GM18861 (cell line): ENCODE measurements around the gene SCT.

ENCODE experiments used
- ATAC-seq: cut with Tn5 transposase; IDR thresholded peaks from one replicate; pipeline ENCODE4 v1.9.1; 2021; ENCODE audit not compliant: unreplicated experiment

SCT gene

GRCh38 chr11:643849-644738, 17.1 kb upstream of the SCT start:
- no peak for ATAC-seq

DNA sequence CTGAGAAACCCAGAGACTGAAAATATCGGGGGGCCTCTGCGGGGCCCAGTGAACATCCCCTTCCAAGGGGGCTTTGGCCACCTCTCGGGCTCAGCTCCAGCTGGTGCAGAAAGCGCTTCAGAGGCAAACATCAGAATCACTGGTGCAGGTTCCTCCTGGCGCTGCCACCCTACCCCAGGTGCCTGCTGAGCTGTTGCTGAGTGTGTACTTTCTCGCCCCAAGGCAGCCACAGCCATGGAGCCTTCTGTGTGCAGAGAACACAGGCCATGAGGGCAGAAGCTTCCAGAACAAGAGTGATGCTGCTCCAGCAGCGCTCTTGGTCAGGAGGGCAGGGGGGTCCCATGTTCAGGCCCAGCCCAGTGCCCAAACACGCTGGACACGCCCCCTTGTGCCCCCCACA, 16.4 kb upstream of the SCT start:
- no peak for ATAC-seq

- ATAC-seq: no peak
Measured at GRCh38 chr11:641806-642370, 14.9 kb upstream of the SCT start.

DNA sequence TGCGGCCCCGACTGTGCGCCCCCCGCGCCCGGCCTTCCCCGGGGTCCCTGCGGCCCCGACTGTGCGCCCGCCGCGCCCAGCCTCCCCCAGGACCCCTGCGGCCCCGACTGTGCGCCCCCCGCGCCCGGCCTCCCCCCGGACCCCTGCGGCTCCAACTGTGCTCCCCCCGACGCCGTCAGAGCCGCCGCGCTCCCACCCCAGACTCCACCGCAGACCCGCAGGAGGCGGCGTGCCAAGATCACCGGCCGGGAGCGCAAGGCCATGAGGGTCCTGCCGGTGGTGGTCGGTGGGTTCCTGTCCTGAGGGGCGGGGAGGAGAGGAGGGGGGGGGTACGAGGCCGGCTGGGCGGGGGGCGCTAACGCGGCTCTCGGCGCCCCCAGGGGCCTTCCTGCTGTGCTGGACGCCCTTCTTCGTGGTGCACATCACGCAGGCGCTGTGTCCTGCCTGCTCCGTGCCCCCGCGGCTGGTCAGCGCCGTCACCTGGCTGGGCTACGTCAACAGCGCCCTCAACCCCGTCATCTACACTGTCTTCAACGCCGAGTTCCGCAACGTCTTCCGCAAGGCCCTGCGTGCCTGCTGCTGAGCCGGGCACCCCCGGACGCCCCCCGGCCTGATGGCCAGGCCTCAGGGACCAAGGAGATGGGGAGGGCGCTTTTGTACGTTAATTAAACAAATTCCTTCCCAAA, 13.2 kb upstream of the SCT start:
- no peak for ATAC-seq

DNA sequence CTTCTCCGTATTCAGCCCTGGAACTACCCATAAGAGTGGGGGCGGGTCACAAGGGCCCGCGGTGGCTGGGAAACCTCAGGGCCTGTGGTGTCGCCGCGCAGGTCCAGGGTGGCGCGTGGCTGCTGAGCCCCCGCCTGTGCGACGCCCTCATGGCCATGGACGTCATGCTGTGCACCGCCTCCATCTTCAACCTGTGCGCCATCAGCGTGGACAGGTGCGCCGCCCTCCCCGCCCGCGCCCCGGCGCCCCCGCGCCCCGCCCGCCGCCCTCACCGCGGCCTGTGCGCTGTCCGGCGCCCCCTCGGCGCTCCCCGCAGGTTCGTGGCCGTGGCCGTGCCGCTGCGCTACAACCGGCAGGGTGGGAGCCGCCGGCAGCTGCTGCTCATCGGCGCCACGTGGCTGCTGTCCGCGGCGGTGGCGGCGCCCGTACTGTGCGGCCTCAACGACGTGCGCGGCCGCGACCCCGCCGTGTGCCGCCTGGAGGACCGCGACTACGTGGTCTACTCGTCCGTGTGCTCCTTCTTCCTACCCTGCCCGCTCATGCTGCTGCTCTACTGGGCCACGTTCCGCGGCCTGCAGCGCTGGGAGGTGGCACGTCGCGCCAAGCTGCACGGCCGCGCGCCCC, 12.5 kb upstream of the SCT start:
- no peak for ATAC-seq

- ATAC-seq: no peak
Measured at GRCh38 chr11:638631-639331, 11.8 kb upstream of the SCT start.

GRCh38 chr11:637593-638521, 10.9 kb upstream of the SCT start:
- ATAC-seq: no peak

DNA sequence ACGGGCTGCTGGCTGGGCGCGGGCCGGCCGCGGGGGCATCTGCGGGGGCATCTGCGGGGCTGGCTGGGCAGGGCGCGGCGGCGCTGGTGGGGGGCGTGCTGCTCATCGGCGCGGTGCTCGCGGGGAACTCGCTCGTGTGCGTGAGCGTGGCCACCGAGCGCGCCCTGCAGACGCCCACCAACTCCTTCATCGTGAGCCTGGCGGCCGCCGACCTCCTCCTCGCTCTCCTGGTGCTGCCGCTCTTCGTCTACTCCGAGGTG, 10.3 kb upstream of the SCT start:
- ATAC-seq: no peak

GRCh38 chr11:636511-637332, 9.7 kb upstream of the SCT start, which contains the start of gene DRD4:
Gene DRD4 (plus strand): TSS chr11:637269. CDS start chr11:637305, 36 bp downstream.
- no peak for ATAC-seq

DNA sequence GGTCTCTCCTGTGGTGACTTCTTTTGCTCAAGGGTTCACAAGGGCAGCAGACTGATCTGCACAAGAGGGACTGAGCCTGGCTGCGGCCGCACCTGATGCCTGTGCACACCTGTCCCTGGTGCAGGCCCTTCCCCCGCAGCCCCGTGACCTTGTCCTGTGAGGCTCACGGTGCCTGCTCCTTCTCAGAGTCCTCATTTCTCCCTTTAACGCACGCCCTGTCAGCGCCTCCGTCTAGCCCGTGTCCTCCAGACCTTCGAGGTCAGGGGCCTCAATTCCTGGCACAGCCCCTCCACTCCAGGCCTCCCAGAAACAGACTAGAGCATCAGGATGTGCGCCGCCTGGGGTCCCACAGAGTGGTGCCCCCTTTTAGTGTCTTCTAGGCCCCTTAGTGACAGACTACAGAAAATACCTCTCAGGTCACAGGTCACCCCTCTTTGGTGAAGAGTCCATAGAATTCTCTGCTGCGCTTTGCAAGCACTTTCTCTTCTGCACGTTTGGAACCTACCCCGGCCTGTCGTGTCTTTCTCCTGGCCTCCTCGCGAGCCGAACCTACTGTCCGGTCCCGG, 9.0 kb upstream of the SCT start:
- ATAC-seq: no peak

DNA sequence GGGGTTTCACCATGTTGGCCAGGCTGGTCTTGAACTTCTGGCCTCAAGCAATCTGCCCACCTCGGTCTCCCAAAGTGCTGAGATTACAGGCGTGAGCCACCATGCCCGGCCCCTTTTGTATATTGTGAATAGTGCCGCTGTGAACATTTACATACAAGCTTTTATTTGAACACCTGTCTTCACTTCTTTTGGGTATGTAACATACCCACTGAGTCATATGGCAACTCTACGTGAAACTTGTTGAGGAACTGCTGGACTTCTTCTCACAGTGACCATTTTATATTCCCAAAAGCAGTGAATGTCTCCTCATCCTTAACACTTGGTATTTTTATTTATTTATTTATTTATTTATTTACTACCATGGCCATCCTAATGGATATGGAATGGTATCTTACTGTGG, 3.9 kb upstream of the SCT start:
- ATAC-seq: no peak

GRCh38 chr11:629237-629583, 2.2 kb upstream of the SCT start:
- no peak for ATAC-seq

DNA sequence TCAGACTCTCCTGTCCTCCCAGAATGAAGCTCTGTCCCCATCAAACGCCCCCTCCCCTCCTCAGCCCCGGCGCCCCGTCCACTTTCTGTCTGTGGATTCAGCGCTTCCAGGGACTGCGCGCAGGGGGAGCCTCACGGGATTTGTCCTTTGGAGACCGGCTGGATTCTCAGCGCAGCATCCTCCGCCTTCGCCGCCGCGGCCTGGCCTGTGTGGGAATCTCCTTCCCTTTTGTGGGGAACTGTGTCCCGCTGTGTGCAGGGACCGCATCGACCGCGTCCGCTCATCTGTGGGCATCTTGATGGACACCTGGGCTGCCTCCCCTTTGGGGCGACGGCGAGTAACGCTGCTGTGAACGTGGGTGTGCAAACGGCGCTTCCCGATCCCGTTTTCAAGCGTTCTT, 1.1 kb upstream of the SCT start:
- no peak for ATAC-seq

GRCh38 chr11:627308-627576, 261 bp upstream of the SCT start:
- no peak for ATAC-seq

DNA sequence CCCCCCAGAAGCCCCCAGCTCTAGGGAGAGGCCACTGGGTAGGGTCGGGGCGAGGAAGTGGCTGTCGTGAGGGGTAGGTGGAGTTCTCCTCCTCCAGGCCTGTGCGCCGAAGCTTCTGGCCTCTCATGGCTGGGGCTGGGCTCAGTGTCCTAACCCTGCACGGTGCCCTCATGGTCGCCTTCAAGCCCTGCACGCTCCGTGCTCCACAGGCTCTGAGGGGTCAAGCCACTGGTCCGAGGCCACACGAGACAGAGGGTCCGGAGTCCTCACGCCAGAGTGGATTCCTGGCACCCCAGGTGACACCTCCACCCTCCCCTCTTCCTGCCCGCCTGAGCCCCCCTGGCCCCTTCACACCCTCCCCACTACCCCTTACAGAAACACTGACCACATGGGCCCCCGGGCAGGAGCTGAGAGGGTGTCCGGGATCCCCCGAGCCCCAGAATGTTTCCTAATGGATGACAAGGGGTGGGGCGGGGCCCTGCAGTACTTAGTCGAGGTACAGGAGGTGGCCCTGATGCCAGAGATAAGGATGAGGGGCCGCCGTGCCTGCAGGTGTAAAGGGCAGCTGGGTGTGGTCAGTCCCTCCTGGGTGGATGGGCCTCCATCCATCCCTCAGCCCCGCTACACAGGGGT, 1.2 kb downstream of the SCT start:
- ATAC-seq: no peak

GRCh38 chr11:624705-625635, 2.0 kb downstream of the SCT start, which contains the start of gene CDHR5:
Gene CDHR5 (minus strand): TSS chr11:624955. CDS start chr11:624902, 53 bp downstream.
- no peak for ATAC-seq

DNA sequence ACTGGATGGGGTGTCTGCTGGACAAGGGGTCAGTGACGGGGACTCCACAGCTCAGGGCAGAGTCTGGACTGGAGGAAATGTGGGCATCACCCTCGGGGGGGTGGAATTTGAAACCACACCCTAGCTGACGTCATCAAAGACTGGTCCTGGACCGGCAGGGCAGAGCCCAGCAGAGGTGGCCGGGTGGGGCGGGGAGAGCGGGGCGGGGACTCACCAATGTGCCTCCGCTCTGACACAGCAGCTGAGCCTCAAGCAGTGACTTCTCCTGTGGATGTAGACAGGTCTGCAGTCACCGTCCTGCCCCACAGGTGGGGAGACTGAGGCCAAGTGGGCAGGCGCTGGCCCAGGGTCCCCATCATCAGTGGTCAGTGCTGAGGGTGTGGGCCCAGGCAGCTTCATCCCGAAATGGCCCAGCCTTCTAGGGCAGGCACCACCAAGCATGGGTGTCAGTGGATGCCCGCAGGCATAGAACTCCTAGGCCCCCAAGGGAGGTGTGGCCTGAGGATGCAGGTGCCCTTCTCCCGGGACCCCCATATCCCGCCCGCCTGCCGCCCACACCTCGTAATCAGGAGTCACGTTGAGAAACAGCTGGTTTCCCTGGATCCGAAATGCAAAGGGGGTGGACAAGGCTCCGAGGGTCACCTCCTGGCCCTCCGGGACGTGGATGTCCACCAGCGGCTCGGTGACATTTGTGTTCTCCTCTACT, 2.8 kb downstream of the SCT start:
- no peak for ATAC-seq
